ENCODE results near the gene OR2T11. TPM values are rescaled to one million over a fixed set of nuclear protein-coding genes. Genes with fewer than 3 reads are reported as not detected.

The OR2T11 gene
- total and polyA plus RNA-seq, 2 donors (not counting 1 experiment from before 2014, with no cell fraction given) = 0.12 to 3.6 TPM

DNA sequence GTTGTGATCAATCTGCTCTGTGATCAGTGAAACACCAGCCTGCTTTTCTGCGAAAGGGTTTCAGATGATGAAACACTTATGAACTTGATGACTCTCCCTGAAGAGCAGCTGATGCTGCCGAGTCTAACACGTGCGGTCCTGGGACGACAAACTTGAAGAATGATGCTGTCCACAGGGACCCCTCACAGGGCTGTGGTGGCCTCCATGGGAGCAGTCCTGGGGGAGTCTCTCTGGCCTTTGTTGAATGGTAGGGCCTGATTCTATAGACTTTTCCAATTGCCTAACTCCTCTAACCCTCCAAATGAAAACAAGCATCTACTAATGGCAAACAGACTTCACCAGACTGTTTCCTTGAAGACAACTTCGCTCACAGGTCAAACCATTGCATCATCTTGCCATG is 37.3 kb downstream of the OR2T11 start, which contains the start of gene OR2T10:
Gene OR2T10, minus strand, starts transcription at position 112 of the 400 bp plus-strand sequence. CDS start 3,932 bp downstream, outside the sequence.
- no peaks in the 10 kb centered on the region for H3K9me3 Mint-ChIP-seq (ENCODE audit: insufficient read depth)
- intact Hi-C loops (cut with micrococcal nuclease) = no loop called here
- ChIA-PET CTCF (interaction anchor here (0.6 kb wide), 1 partner anchor 25 kb away, joined by 3 read pairs; no protein-coding TSS in a partner anchor), POLR2A (no interaction called here)
- H3K27me3 Mint-ChIP-seq = peaks cover 1% of the 10 kb centered on the region
- H4K20me1 ChIP-seq (ENCODE audit: control insufficient read depth, insufficient read depth, low read length, poor library complexity, severe bottlenecking) = no peaks in the 10 kb centered on the region
- no peaks in the 10 kb centered on the region for H3K36me3 ChIP-seq (replicated peaks in 1 of 2; ENCODE audit: control extremely low read depth in 1 of 2, control insufficient read depth in 1 of 2, extremely low read depth in 1 of 2, insufficient read depth in 2 of 2, low read length in 1 of 2)
- ATAC-seq (ENCODE audit: low read depth) = no peak
- no peak within 1 kb of the TSS for H3K9ac ChIP-seq (ENCODE audit: low read length)
- no peak for TF ChIP-seq EZH2 (IDR thresholded peaks at IDR 0.05; ENCODE audit: borderline replicate concordance, insufficient read depth, low read depth, low read length, poor library complexity, severe bottlenecking)
- TF ChIP-seq, protein P1, sequence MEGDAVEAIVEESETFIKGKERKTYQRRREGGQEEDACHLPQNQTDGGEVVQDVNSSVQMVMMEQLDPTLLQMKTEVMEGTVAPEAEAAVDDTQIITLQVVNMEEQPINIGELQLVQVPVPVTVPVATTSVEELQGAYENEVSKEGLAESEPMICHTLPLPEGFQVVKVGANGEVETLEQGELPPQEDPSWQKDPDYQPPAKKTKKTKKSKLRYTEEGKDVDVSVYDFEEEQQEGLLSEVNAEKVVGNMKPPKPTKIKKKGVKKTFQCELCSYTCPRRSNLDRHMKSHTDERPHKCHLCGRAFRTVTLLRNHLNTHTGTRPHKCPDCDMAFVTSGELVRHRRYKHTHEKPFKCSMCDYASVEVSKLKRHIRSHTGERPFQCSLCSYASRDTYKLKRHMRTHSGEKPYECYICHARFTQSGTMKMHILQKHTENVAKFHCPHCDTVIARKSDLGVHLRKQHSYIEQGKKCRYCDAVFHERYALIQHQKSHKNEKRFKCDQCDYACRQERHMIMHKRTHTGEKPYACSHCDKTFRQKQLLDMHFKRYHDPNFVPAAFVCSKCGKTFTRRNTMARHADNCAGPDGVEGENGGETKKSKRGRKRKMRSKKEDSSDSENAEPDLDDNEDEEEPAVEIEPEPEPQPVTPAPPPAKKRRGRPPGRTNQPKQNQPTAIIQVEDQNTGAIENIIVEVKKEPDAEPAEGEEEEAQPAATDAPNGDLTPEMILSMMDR (IDR thresholded peaks at IDR 0.05) = no peak
- no peak within 1 kb of the TSS for H3K4me3 ChIP-seq (ENCODE audit: control extremely low read depth in 1 of 5, extremely low read depth in 1 of 5, insufficient read depth in 1 of 5, low read depth in 2 of 5, low read length in 4 of 5)
- H3K4me2 ChIP-seq (replicated peaks; ENCODE audit: low read depth, low read length, poor library complexity, severe bottlenecking) = no peak within 1 kb of the TSS
- H3K4me3 Mint-ChIP-seq = no peak within 1 kb of the TSS
- H3K27ac Mint-ChIP-seq = no peak within 1 kb of the TSS
- no peak for DNase-seq
- no peak within 1 kb of the TSS for H2AFZ ChIP-seq (ENCODE audit: insufficient read depth, low read depth, low read length, poor library complexity, severe bottlenecking)
- peaks cover 4% of the 10 kb centered on the region for H3K4me1 Mint-ChIP-seq
- H3K79me2 ChIP-seq (ENCODE audit: control insufficient read depth, insufficient read depth, low read length) = no peaks in the 10 kb centered on the region
- WGBS (ENCODE audit: insufficient coverage) = 98% methylated on average over 5 of the region's 6 CpGs
- no peak within 1 kb of the TSS for H3K27ac ChIP-seq (ENCODE audit: low read length in 2 of 2)
- no peaks in the 10 kb centered on the region for H3K9me3 ChIP-seq (ENCODE audit: control extremely low read depth in 1 of 3, control insufficient read depth in 2 of 3, insufficient read depth in 1 of 3, low read length in 2 of 3)
- H3K27me3 ChIP-seq (replicated peaks in 1 of 4; ENCODE audit: control extremely low read depth in 1 of 4, control insufficient read depth in 3 of 4, insufficient read depth in 4 of 4, low read length in 3 of 4) = no peaks in the 10 kb centered on the region
- no peaks in the 10 kb centered on the region for H3K4me1 ChIP-seq (ENCODE audit: control insufficient read depth in 2 of 2, insufficient read depth in 2 of 2, low read length in 2 of 2)

DNA sequence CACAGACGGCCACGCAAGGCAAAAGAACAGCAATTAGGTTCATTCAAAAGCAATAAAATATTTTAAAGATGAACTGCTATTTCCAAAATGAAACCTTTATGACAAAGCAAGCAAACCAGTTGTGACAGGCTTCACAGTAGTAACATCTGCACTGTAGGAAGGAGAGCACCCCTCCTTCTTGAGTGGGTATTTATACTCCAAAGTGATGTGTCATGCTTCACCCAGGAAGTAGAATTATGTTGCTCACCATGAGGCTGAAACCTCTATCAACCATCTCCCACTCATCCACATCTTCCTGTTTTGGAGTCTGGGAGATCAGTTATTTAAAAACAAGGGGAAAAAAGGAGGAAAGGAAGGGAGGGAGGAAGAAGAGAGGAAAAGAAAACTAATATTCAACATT is 38.3 kb downstream of the OR2T11 start:
- no CpG with 5 or more reads among the region's 2 CpGs for WGBS (ENCODE audit: insufficient coverage)

More for the DNA sequence above, 38.3 kb downstream of the OR2T11 start:
- Histone ChIP-seq H3K9me3 (ENCODE audit: control extremely low read depth in 1 of 3, control insufficient read depth in 2 of 3, insufficient read depth in 1 of 3, low read length in 2 of 3) (peaks cover 0 to 1% (median 0%) of the 10 kb centered on the region in 3 donors), H3K27me3 (replicated peaks in 1 of 4; ENCODE audit: control extremely low read depth in 1 of 4, control insufficient read depth in 3 of 4, insufficient read depth in 4 of 4, low read length in 3 of 4) (no peaks in the 10 kb centered on the region), H3K79me2 (ENCODE audit: control insufficient read depth, insufficient read depth, low read length) (no peaks in the 10 kb centered on the region), H3K4me3 (ENCODE audit: control extremely low read depth in 1 of 5, extremely low read depth in 1 of 5, insufficient read depth in 1 of 5, low read depth in 2 of 5, low read length in 4 of 5) (no peak overlapping the region), H3K27ac (ENCODE audit: low read length in 2 of 2) (no peak overlapping the region), H2AFZ (ENCODE audit: insufficient read depth, low read depth, low read length, poor library complexity, severe bottlenecking) (no peak overlapping the region), H3K9ac (ENCODE audit: low read length) (no peak overlapping the region), H4K20me1 (ENCODE audit: control insufficient read depth, insufficient read depth, low read length, poor library complexity, severe bottlenecking) (no peaks in the 10 kb centered on the region), H3K4me2 (replicated peaks; ENCODE audit: low read depth, low read length, poor library complexity, severe bottlenecking) (no peak overlapping the region), H3K4me1 (ENCODE audit: control insufficient read depth in 2 of 2, insufficient read depth in 2 of 2, low read length in 2 of 2) (no peaks in the 10 kb centered on the region), H3K36me3 (replicated peaks in 1 of 2; ENCODE audit: control extremely low read depth in 1 of 2, control insufficient read depth in 1 of 2, extremely low read depth in 1 of 2, insufficient read depth in 2 of 2, low read length in 1 of 2) (no peaks in the 10 kb centered on the region)
- intact Hi-C loops (cut with micrococcal nuclease) = no loop called here
- ATAC-seq (ENCODE audit: low read depth) (no peak), DNase-seq (no peak)
- Mint-ChIP-seq H3K9me3 (ENCODE audit: insufficient read depth) (no peaks in the 10 kb centered on the region), H3K4me3 (no peak overlapping the region), H3K27ac (no peak overlapping the region), H3K27me3 (no peaks in the 10 kb centered on the region), H3K4me1 (peaks cover 4% of the 10 kb centered on the region)
- TF ChIP-seq, protein P1 (IDR thresholded peaks at IDR 0.05) = no peak
- no peak for TF ChIP-seq EZH2 (IDR thresholded peaks at IDR 0.05; ENCODE audit: borderline replicate concordance, insufficient read depth, low read depth, low read length, poor library complexity, severe bottlenecking)
- ChIA-PET CTCF (no interaction called here), POLR2A (no interaction called here)
